GM19452 (cell line): Measurements from ENCODE around the gene CANT1.

Source experiments
- ATAC-seq: cut with Tn5 transposase; IDR thresholded peaks from one replicate; pipeline ENCODE4 v1.9.1; 2021; ENCODE audit not compliant: unreplicated experiment

The CANT1 gene

DNA sequence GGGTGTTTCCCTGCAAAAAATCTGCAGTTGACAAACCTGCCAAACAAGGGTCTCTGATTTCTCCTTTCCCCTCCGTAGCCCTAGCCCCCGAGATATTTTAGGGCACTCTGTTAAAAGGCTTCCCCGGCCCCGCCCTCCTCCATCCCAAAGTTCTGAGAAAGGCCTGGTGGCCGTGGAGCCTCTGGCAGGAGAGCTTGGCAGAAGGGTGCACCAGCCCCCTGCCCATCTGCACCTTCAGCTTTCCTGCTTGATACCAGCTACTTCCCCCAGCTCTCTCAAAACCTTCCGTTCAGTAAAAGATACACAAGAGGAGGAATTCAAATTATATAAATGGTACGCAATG is 711 bp upstream of the CANT1 start:
- ATAC-seq = no peak

DNA sequence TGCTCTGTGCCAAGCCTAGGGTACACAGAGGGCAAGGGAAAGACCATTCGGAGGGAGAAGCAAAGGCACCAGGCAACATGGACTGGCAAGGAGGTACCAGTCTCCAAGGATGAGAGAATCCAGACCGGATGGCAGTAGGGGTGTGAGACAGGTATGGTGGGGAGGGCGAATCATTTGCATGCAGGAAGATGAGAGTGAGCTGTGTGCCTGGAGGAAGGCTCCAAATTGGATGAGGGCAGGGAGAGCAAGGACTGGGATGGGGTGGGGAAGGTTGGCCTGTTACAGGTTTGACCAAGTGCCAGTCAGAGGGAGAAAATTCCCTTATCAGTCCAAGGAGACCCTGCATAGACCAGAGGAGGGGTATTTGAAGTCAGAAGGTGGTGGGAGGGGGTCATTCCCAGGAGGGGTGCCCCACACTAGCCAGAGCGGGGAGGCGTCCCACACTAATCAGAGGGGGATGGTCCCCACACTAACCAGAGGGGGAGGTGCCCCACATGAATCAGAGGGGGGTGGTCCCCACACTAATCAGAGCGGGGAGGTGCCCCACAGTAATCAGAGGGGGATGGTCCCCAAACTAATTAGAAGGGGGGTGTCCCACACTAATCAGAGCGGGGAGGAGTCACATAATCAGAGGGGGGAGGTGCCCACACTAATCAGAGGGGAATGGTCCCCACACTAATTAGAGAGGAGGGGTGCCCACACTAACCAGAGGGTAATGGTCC is 737 bp downstream of the CANT1 start:
- no peak for ATAC-seq

DNA sequence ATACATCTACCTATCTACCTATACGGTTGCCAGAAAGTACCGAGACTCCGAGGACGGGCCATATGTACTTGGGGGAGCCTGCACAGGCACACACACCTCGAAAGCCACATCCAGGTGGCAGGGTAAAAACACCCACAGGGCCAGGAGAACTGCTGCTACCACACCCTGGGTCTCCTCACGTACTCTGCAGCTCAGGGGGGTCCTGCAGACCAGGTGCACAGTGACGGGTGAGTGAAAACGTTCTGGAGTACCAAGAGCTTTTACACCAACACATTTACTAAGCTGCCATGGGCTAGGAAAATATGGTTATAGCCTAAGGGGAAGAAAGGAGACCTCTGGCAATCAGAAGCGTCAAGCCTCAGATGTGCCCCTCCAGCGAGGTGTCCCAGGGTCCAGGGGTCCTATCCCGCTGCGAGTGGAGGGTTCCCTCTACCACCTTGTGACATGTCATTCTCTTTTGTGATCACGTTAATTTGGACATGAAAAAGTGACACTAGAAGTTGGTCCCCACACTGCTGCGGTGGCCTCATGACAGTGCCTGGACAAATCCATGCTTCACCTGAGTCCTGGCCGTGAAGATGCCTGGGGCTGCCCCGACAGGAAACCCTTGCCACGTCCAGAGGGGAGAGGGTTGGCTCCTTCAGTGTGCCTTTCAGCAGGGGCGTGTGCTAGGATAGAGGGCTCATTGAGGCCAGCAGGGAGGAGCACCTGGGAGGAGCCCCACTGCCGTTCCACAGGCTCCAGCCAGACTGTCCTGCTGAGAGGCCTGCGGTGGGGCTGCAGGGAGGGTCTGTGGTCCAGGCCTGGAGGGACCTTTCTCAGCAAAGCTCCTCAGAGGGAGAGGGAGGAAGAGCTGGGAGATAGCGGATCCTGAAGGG is 1.8 kb downstream of the CANT1 start:
- no peak for ATAC-seq

DNA sequence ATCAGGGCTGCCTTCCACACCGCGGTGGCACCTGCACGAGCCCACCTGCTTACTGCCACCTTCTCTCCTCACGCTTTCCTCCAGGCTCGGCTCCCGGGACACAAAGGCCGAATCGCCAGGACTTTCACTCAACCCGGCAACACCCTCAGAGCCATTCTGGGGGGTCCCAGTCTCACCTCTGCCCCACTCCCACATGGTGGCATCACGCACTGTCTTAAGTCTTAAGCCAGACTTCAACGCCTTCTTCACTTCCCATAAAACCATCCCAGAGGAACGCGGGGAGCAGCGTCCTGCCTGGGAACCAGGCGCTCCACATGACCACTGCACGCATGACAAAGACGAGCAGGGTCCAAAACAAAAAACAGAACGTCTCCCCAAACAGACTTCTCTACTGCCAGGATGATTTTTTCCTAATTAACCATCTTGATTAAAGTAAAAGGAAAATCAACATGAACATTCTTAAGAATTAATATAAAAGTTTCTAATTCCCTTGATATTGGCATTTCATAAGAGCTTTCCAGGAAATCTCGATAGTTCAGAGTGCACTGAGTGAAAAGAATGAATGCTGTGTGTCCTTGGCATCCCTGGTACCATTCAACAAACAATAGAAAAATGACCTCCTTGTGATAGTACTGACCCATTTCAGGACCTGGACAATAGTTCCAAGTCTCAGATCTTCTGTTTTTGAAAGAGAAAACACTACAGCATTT is 2.6 kb downstream of the CANT1 start:
- no peak for ATAC-seq

DNA sequence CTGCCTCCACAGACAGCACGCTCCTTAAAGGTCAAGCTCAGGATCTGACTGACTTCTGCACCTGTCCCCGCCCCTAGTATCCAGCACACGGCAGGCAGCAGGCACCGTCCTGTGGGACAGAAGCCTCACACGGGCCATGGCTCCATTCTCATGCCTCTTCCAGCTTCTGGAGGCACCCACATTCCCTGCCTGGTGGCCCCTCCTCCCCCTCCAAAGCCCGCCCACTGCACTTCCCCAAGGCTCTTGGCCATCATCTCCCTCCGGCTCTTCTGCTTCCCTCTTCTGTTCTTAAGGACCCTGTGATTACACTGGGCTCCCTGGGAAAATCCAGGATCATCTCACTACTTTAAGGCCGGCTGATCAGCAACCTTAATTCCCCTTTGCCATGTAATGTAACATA is 3.5 kb downstream of the CANT1 start:
- ATAC-seq = no peak

DNA sequence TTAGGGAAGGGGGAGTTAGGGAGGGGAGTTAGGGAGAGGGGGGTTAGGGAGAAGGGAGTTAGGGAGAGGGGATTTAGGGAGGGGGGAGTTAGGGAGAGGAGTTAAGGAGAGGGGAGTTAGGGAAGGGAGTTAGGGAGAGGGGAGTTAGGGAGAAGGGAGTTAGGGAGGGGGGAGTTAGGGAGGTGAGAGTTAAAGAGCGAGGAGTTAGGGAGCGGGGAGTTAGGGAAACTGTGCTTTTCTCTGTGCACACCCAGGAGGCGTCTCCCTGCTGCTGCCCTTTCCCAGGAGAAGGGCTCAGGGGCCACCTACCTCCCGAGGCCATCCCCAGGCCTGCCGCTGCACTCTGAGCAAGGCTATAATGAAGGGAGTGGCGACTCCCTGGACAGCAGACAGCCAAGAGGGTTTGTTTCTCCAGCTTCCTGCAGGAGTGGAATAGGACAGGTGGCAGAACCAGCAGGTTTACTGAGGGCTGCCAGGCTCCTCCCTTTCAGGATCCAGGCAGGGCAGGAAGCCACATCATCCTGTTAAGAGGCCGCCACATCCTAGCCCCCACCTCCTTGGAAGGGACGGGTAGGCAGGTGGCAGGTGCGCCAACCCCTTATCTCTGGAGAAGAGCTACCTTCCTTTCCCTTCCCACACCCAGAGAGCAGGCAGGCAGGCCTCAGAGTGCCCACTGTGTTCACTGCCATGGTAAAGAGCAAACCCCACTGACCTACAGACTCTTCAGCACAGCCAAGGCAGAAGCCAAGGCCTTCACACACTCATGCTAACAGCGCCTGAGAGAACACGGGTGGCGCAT is 4.3 kb downstream of the CANT1 start:
- ATAC-seq = no peak

DNA sequence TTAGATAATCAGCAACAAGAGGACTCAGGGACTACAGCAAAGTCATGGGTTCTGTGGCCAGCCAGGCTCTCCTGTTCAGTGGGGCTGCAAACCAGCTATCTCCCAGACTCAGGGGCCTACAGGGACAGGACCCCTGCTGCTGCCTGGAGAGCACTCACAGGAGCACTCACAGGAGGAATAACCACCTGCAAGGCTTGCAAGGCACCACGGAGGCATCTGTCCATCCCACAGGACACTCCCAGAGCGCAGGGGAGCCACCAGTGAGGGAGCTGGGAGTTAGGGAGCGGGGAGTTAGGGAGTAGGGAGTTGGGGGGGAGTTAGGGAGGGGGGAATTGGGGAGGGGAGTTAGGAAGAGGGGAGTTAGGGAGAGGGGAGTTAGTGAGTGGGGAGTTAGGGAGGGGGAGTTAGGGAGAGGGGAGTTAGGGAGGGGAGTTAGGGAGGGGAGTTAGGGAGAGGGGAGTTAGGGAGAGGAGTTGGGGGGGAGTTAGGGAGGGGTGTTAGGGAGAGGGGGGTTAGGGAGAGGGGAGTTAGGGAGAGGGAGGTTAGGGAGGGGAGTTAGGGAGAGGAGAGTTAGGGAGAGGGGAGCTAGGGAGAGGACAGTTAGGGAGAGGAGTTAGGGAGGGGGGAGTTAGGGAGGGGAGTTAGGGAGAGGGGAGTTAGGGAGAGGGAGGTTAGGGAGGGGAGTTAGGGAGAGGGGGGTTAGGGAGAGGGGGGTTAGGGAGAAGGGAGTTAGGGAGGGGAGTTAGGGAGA is 5.7 kb downstream of the CANT1 start:
- no peak for ATAC-seq

DNA sequence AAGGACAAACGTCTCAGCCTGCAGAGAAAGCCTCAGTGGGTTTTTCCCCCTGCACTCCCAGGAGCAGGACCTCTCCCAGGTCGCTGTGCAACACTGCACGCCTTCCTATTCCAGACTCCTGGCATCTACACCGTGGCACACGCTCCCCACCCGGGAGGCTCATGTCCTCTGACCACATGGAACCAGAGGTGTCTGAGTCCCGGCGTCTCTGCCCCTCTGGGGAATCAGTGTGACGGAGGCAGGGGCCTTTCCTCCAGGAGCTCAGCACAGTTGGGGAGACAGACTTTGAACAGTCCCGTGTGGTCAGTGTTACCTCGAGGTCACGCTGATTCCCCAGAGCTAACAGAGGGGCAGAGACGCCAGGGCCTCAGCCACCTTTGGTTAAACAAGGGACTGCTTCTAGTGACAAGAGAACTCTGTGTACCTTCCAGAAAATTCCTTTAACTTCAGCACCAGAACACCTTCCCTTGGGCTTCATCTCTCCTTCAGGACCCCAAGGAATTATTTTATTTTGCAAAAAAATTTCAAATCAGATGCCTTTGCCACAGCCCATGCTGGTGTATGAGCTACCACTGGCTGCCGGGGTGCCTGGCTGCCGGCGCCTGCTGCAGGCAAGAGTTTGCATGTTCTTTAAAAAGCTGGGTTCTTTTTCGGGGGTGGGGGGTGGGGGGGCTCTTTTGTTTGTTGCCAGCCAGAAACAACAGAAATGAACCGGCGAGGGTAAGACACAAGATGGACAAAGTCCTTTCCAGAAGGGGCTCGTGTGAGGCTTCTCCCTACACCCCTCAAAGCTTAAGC is 6.6 kb downstream of the CANT1 start:
- no peak for ATAC-seq

DNA sequence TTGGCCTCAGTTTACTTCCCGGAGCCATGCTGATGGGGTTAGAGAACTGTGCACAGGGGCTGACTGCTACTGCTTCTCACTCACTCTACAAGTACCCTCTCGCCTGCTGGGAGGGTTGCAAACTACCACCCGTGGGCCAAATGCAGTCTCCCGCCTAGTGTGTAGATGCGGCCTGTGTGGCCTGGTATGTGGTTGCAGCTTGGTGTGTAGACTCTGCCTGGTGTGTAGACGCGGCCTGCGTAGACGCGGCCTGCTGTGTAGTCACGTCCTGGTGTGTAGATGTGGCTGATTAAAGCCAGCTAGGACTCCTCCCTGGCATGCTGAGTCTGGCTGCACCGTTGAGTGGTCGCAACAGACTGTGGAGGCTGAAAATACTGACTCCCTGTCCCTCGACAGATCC is 7.3 kb downstream of the CANT1 start:
- no peak for ATAC-seq

DNA sequence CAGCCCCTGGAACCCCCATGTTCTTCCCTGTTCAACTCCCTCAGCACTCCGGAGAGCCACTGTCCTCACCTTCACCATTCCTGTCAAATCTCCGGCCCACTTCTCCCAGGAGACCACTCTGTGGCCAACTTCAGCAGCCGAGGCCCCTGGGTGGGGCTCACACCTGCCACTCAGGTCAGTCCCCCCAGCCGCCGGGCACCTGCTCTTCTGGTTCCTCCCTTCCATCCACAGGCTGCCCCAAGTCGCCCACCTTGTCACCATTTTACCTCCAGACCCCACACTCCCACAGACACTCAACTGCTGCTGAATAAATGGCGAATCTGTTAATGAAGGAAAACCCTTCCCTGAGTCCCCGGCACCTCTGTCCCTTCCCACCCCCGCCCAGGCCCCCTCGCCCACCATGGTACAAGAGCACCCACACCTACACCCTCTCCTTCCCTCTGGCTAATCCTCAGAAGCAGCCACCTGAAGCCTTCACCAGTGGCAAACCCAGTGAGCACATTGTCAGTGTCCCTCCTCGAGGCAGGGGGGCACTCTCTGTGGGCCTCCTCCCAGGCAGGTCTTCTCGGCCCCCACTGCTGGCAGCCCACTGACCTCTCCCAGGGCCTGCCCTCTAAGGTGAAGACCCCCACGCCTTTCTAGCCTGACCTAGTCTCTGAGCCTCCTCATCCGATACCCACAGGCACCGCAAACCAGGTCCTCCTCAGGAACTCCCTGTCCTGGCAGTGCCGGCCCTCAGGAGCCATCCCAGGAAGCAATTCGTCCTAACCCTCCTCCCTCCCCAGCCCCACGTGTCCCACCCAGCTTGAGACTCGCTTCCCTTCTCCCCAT is 8.2 kb downstream of the CANT1 start:
- ATAC-seq = no peak

DNA sequence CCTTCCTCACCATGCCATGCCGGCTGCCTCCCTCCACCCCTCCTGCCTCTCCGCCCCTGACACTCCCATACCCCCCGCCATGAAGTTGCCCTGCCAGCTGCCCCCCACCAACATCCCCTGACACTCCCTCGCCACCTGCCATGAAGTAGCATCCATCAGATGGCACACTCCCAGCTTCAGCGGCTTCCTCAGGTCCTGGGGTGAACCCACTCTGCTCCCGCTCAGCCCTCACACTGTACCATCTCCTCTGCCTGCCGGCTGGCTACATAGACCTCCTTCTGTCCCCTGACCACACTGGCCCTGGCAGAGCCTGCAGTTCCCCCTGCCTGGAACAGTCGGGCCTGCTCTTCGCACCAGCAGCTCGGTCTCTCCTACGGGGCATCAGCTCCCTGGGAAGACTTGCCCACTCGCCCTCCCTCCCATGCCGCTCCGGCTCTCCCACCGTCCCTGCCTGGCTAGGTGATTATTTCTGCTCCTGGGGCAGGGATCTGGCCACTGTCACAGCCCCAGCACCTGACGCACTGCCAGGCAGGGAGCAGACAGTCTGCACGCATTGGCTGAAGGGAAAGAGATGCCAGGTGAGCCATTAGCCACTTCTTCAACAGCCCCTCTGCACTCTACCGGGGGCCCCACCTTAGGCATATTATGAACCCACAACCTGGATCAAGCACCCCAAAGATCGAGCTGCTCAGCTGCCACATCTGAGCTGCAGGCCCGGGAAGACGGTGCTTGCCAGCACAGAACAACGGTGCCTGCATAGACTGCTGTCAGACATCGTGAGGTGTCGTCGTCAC is 9.0 kb downstream of the CANT1 start:
- no peak for ATAC-seq

DNA sequence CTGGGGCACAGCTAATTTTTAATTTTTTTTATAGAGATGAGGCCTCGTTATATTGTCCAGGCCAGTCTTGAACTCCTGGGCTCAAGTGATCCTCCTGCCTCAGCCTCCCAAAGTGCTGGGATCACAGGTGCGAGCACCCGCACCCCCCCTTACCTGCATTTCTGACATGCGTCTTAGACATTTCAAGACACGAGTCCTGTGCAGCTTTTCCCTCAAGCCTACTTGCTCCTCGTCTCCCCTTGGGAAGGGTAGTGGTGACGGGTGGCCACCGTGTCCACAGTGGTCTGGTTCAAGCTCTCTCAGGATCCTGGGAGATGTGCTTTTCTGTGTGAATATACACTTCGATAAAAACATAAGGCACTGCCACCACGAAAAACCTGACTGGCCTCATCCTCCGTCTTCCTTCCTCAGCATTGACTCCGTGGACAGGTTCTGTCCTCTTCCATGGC is 9.6 kb downstream of the CANT1 start:
- ATAC-seq = no peak

DNA sequence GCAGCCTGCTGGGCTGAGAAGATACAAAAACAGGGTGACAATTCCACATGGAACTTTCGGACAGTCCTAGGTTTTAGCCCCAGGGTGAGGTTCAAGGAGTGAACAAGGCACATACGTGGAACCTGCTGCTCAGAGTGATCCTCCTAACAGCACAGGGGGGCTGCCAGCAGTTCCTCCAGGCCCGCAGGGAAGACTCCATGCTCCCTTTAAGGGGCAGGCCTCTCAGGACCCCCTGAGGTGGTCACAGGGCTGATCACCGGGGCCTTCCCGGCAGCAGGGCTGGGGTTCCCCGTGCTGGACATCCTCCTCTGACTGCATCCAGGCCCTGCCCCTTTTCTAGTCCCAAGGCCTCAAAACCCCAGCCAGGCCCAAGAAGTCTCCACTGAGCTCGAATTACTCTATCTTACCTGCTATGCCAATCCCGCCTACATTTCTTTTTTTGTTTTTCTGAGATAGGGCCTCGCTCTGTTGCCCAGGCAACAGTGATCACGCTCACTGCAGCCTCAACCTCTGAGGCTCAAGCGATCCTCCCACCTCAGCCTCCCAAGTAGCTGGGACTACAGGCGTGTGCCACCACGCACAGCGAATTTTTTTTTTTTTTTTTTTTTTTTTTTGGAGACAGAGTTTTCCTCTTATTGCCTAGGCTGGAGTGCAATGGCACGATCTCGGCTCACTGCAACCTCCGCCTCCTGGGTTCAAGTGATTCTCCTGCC is 10.4 kb downstream of the CANT1 start:
- ATAC-seq = no peak

DNA sequence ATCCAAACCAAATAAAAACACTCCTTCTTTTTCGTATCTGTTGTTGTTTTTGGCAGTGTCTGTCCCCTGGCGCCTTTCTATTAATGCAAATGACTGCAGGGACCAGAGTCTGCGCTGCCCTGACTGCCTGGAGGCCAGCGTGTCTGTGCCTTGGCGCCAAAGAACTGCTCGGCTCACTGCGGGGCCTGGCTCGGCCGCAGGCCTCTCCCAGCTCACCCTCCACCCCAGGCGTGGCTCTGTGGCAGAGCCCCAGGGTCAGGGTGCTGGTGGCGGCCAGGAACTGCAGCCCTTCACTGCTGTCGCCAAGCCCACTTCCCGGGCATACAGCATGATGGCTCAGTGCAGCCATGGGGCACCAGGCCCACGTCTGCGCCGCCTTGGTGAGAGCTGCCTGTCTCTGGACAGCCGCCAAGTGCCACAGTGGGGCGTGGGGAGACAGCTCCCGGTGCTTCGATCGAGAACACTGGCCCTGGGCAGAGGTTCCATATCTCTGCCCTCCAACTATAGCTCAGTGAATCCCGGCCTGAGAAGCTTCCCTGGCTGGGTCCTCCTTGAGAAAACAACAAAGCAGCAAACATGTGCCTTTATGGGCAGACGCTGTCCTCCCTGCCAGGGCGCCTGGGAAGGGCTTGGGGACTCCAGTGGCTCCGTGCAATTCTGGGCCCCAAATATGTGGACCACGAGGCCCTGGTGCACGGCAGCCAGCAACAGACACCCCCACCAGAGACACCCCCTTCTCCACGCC is 11.1 kb downstream of the CANT1 start:
- ATAC-seq = no peak

DNA sequence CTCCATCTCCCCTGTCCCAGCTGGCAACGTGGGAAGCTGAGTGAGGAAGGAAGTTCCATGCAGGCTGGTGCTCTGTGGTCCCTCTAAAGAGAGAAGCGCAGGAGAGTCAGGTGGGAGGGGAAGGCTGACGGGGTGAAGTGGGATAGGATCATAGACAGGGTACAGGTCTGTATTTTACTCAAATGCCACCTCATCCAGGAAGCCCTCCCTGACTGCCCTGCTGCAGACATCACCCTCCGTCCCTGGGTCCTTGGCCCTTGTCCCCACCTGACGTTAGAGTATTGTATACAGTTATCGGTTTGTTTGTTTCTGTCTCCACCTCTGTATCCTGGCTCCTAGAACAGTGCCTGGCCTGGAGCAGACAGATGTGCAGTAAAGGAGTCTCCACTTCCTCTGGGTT is 11.7 kb downstream of the CANT1 start:
- ATAC-seq = no peak

DNA sequence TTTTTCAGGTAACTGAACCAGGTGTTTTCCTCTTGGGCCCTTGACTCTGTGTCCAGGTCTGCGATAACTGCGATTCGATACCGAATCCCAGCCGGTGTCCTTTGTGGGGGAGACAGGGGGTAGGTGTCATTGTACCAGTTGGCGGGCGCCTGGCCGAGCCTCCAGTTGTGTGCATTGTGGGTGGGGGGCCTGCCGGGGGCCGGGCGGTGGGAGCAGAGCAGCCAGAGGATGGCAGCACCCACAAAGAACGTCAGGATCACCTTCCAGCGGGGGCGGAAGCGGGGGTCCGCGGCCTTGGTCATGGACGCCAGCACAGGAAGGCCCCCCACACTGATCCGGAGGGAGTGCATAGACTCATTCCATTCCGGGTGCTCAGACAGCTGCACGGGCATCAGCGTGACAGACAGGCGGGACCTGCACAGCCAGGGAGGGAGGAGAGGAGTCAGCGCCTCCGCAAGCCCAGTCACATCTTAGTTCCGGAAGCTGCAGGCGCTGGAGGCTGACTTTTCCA is 12.3 kb downstream of the CANT1 start:
- ATAC-seq = no peak
